Psoas muscle (tissue), 8 donors: ENCODE results near the gene ENO2. TPM values are rescaled to one million over a fixed set of nuclear protein-coding genes. Genes with fewer than 3 reads are reported as not detected.
"Not testable (repeated sequence)": the region's sequence is repeated elsewhere in the genome, so short reads cannot be mapped to it uniquely, and the experiment has no call there.

Experiments
- ATAC-seq, 4 donors: fragments of 200-7000 bp; cut with Tn5 transposase; one replicate each; pipeline ENCODE4 v1.9.1; 2020; ENCODE audit warnings: moderate library complexity in 3 of 4, mild to moderate bottlenecking in 2 of 4
- DNase-seq, 2 donors: peaks; one replicate each; pipeline ENCODE4 v3.0.0-alpha.2; 2020
- H3K27ac ChIP-seq: fragments of 200-600 bp; one replicate; pipeline ENCODE4 v1.8.0; 2022
- H3K27me3 ChIP-seq, 3 donors: fragments of 200-600 bp in 1 of 3; one replicate each; pipeline versions ENCODE4 v1.6.1 to v1.8.0; 2013 to 2022; ENCODE audit warnings: low read length in 2 of 3, mild to moderate bottlenecking in 2 of 3, moderate library complexity in 1 of 3; ENCODE audit not compliant: insufficient read depth in 3 of 3
- H3K36me3 ChIP-seq, 2 donors: fragments of 200-600 bp in 1 of 2; one replicate each; pipeline versions ENCODE4 v1.6.1 to v1.8.0; 2013 to 2022; ENCODE audit warnings: low read depth in 1 of 2, mild to moderate bottlenecking in 1 of 2, moderate library complexity in 1 of 2; ENCODE audit not compliant: insufficient read depth in 1 of 2
- H3K4me1 ChIP-seq: fragments of 200-600 bp; one replicate; pipeline ENCODE4 v1.8.0; 2022
- H3K4me3 ChIP-seq: fragments of 200-600 bp; one replicate; pipeline ENCODE4 v1.8.0; 2022; ENCODE audit warnings: mild to moderate bottlenecking
- H3K9me3 ChIP-seq: fragments of 200-600 bp; one replicate; pipeline ENCODE4 v1.8.0; 2022
- CTCF ChIP-seq: fragments of 200-600 bp; IDR thresholded peaks from one replicate; pipeline ENCODE4 v1.8.0; 2022; ENCODE audit warnings: antibody characterized with exemption
- WGBS, 3 donors: extraction: QIAGEN DNeasy Blood & Tissue Kit; methylation state at CpG; one replicate each; pipeline versions ENCODE4 v1.1.6 to v1.1.7; 2013; 5-methylcytosine and 5-hydroxymethylcytosine counted together
- intact Hi-C, 2 donors: fragments of 100-400 bp; cut with DNase I; formaldehyde crosslinking; loops; one replicate each; pipeline versions ENCODE4 v1.11.0 to v1.14.2; 2022
- polyA plus RNA-seq, 3 donors: library from polyadenylated mRNA; stranded (reverse); fragments of 200-250 nt; gene quantifications; one replicate each; pipeline ENCODE4 v1.2.3, GENCODE V29; 2013
- total RNA-seq, 4 donors: library from RNA; stranded (reverse); fragmentation: NEBNext Ultra II Directional in 2 of 4; extraction: Animal tissue kit (Norgen Biotek cat#: 25700) in 2 of 4; gene quantifications; one replicate each; pipeline versions ENCODE4 v1.2.1 to v1.2.4, GENCODE V29; 2021 to 2023
- donor health status: healthy with polysubstance abuse.
- donor health status: DM: no; HTN: no; CAD: no; lungs with moderate emphysema.
- donor health status: Bipolar disorder and iron deficiency.
- donor health status: healthy.
- donor health status: DM: yes; HTN: yes; CAD: no.
- donor health status: DM: no; HTN: no; CAD: no.
- donor health status: DM: no; HTN: no; CAD: no.
- donor health status: DM: yes; HTN: yes; CAD: no.

The ENO2 gene
- total and polyA plus RNA-seq, 7 donors = 1.4 to 4.6 (median 2.0) TPM

GRCh38 chr12:6902448-6902847 lies 11.9 kb upstream of the ENO2 start:
- no peak overlapping the region for H3K4me3 ChIP-seq
- H3K4me1 ChIP-seq = peaks cover 5% of the 10 kb centered on the region
- 77 to 85% (median 82%) methylated on average over 4 of the region's 4 CpGs for WGBS, 3 donors
- intact Hi-C loops = no loop called here
- no peak overlapping the region for H3K27ac ChIP-seq
- no peak for DNase-seq
- H3K36me3 ChIP-seq = peaks cover 0 to 15% of the 10 kb centered on the region in 2 donors
- H3K27me3 ChIP-seq = no peaks in the 10 kb centered on the region
- no peak for ATAC-seq
- no peak for TF ChIP-seq CTCF
- no peaks in the 10 kb centered on the region for H3K9me3 ChIP-seq

DNA sequence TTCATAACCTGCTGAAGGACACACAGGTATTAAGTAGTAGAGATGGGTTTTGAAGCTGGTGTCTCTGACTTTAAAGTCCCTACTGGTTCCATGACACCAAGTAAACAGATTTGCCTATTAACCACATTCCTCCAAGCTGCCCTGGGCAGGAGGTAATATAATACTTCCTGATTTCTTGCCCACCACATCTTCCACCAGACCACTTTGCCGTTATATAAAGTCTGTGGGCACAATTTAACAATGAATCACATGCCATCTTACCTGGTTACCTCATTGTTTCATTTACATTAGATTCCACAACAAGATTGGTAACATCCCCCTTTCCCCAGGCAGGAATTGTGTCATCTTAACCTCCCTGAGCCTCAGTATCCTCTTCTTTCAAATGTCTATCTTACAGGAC lies 10.7 kb upstream of the ENO2 start:
- TF ChIP-seq CTCF = no peak
- intact Hi-C loops = no loop called here
- peaks cover 0 to 22% of the 10 kb centered on the region in 2 donors for H3K36me3 ChIP-seq
- WGBS, 3 donors = 58 to 73% (median 64%) methylated on average over 1 of the region's 1 CpG
- no peak overlapping the region for H3K27ac ChIP-seq
- ATAC-seq (no peak), DNase-seq (no peak)
- no peaks in the 10 kb centered on the region for H3K27me3 ChIP-seq
- H3K4me1 ChIP-seq = peaks cover 5% of the 10 kb centered on the region
- H3K9me3 ChIP-seq = no peaks in the 10 kb centered on the region
- peak overlapping the region; percentile 91 for H3K4me3 ChIP-seq

DNA sequence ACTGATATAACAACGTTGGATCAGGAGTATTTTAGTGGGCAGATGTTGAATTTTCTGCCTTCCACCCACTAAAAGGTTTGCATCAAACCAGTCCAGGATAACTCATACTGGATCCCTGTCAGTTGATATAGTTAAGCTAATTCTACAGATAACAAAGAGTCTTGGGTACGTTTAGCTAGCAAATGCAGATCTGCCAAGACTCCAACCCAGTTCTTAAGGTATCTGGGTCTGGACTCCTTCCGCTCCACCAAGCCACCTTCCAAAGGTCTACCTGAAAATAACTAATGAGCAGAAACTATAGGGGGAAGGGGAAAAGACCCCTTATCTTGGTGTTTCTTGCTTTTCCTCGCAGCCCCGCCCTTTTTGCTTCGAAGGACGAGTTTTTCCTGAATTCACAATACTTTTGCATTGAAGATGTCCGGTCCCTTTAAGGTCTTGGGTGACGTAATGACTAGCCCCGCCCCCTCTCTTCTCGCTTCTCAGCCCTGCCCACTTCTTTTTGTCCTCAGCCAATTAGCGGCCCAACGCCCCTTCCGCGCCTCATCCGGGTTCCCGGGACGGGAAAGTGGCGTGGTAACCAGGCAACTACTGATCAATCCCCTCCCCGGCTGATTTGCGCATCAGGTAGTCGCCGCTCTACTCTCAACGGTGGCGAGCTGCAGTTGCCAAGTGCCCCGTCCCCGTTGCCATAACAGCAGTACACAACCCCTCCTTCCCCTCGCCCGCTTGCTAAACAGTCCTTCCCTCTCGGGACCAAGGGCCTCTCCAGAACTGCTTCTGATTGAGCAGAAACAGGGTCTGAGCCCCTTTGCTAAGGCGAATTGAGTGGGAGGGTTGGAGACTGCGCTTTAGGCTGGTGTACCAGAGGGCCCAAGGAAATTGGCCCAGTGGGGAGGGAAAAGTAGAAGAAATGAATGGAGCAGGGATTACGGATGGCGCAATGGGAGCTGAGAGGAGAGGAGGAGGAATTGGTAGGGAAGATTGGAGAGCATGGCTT lies 9.8 kb upstream of the ENO2 start, which contains the start of gene LRRC23:
TSS of gene LRRC23 (plus strand) at position 543 of the 997 bp plus-strand sequence. CDS start 812 bp downstream, outside the sequence.
- Histone ChIP-seq H3K27me3 (no peaks in the 10 kb centered on the region), H3K27ac (peak within 1 kb of the TSS; percentile 47), H3K4me1 (peaks cover 5% of the 10 kb centered on the region), H3K36me3 (peaks cover 0 to 22% of the 10 kb centered on the region in 2 donors), H3K9me3 (no peaks in the 10 kb centered on the region), H3K4me3 (peak within 1 kb of the TSS; percentile 91)
- WGBS, 3 donors = 4 to 5% (median 4%) methylated on average over 34 of the region's 34 CpGs
- no peak for TF ChIP-seq CTCF
- peak; percentile 96 to 99 (median 98) for ATAC-seq
- peak; percentile 95 to 96 for DNase-seq
- intact Hi-C loops = no loop called here

- WGBS, 3 donors = 59 to 72% (median 61%) methylated on average over 5 of the region's 5 CpGs
- ATAC-seq = no peak
- Histone ChIP-seq H3K27ac (no peak overlapping the region), H3K4me3 (peak overlapping the region; percentile 91), H3K9me3 (no peaks in the 10 kb centered on the region), H3K27me3 (no peaks in the 10 kb centered on the region), H3K4me1 (peaks cover 5% of the 10 kb centered on the region), H3K36me3 (peaks cover 0 to 22% of the 10 kb centered on the region in 2 donors)
- intact Hi-C loops = no loop called here
- TF ChIP-seq CTCF = no peak
- DNase-seq = no peak
Observed at GRCh38 chr12:6905414-6906040, 8.9 kb upstream of the ENO2 start.

- H3K9me3 ChIP-seq, H3K4me3 ChIP-seq, intact Hi-C loops, DNase-seq, ATAC-seq, H3K27me3 ChIP-seq, H3K27ac ChIP-seq, H3K4me1 ChIP-seq: not testable (repeated sequence)
- WGBS, 3 donors = 92 to 95% (median 93%) methylated on average over 11 of the region's 11 CpGs
- H3K36me3 ChIP-seq = peaks cover 0 to 22% of the 10 kb centered on the region in 2 donors
Observed at GRCh38 chr12:6908141-6908540, 6.2 kb upstream of the ENO2 start.
